Right lobe of liver (tissue), 6 donors: ENCODE measurements around the gene CGB2. TPM values are rescaled to one million over a fixed set of nuclear protein-coding genes. Genes with fewer than 3 reads are reported as not detected.

Experiments used
- ATAC-seq, 4 donors: fragments of 200-7000 bp; cut with Tn5 transposase; one replicate each; pipeline ENCODE4 v1.9.1; 2020; ENCODE audit warnings: mild to moderate bottlenecking in 4 of 4, moderate library complexity in 4 of 4
- DNase-seq, 3 donors: peaks; one replicate each; pipeline ENCODE4 v3.0.0-alpha.2; 2020
- H3K27ac ChIP-seq, 3 donors: fragments of 200-600 bp; one replicate each; pipeline ENCODE4 v1.8.0; 2022
- H3K27me3 ChIP-seq, 2 donors: fragments of 200-600 bp; one replicate each; pipeline ENCODE4 v1.8.0; 2022
- H3K36me3 ChIP-seq, 4 donors: fragments of 200-600 bp; sonication (generic) in 1 of 4; one replicate each; pipeline versions ENCODE4 v1.5.1 to v1.8.0; 2017 to 2022; ENCODE audit warnings: control low read depth in 1 of 4
- H3K4me1 ChIP-seq, 4 donors: fragments of 200-600 bp; sonication (generic) in 1 of 4; one replicate each; pipeline versions ENCODE4 v1.5.1 to v1.8.0; 2017 to 2022; ENCODE audit warnings: control low read depth in 1 of 4
- H3K4me3 ChIP-seq, 3 donors: fragments of 200-600 bp; one replicate each; pipeline ENCODE4 v1.8.0; 2022
- H3K9me3 ChIP-seq, 4 donors: fragments of 200-600 bp; sonication (generic) in 1 of 4; one replicate each; pipeline versions ENCODE4 v1.5.1 to v1.8.0; 2017 to 2022; ENCODE audit warnings: control low read depth in 1 of 4
- CTCF ChIP-seq, 4 donors: fragments of 200-600 bp in 3 of 4; fragments of 450-650 bp in 1 of 4; IDR thresholded peaks; one replicate each; pipeline versions ENCODE4 v1.5.1 to v1.8.0; 2016 to 2022; ENCODE audit warnings: antibody characterized with exemption in 4 of 4, mild to moderate bottlenecking in 2 of 4
- POLR2A ChIP-seq: fragments of 450-650 bp; IDR thresholded peaks from one replicate; pipeline ENCODE4 v1.6.1; 2017; ENCODE audit warnings: antibody characterized with exemption, mild to moderate bottlenecking
- WGBS: methylation state at CpG from one replicate; pipeline ENCODE4 v1.1.6; 2018; ENCODE audit warnings: low coverage, low lambda C conversion rate; ENCODE audit not compliant: insufficient coverage; ENCODE audit errors: missing lambda C conversion rate; 5-methylcytosine and 5-hydroxymethylcytosine counted together
- intact Hi-C, 2 donors: fragments of 100-400 bp; cut with DNase I; formaldehyde crosslinking; loops; one replicate each; pipeline versions ENCODE4 v1.11.2 to v1.14.1; 2022
- total RNA-seq, 6 experiments: library from RNA; depleted of rRNA in 2 of 6; stranded (reverse); fragments of >200 nt in 2 of 6; fragmentation: NEBNext Ultra II Directional in 3 of 6; extraction: Animal tissue kit (Norgen Biotek cat#: 25700) in 3 of 6; gene quantifications; one replicate each; pipeline versions ENCODE4 v1.1.0 to v1.2.4, GENCODE V29; 2016 to 2023
- donor health status: DM: no; HTN: yes; CAD: no.
- donor health status: DM: no; HTN: no; CAD: no.
- donor health status: DM: no; HTN: no; CAD: no.
- donor health status: DM: no; HTN: yes; CAD: no.
- donor health status: DM: no; HTN: yes; CAD: no.

The CGB2 gene
- total RNA-seq, 6 experiments from 2014 or later = not detected

DNA sequence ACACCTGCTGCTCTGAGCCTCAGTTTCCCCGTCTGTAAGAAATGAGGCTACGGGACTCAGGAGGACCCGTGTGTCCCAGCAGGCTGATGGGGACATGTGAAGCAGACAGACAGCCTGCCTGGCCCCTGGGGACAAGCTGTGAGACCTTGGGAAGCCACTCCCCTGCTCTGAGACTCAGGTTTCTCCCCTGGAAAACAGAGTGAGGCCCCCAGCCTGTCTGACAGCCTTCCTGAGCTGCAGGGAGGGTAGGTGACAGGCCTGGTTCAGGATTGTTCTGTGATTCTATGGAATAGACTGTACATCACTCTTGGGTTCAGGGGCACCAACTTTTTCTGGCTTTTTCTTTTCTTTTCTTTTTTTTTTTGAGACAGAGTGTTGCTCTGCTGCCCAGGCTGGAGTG is 35.9 kb downstream of the CGB2 start:
- H3K4me3 ChIP-seq = no peak overlapping the region
- H3K36me3 ChIP-seq = no peaks in the 10 kb centered on the region
- 40% methylated on average over 1 of the region's 3 CpGs for WGBS
- no peaks in the 10 kb centered on the region for H3K4me1 ChIP-seq
- TF ChIP-seq POLR2A = no peak
- TF ChIP-seq CTCF (IDR thresholded peaks at IDR 0.05) = no peak
- DNase-seq (no peak), ATAC-seq (no peak)
- H3K9me3 ChIP-seq = no peaks in the 10 kb centered on the region
- H3K27me3 ChIP-seq = peaks cover 0 to 9% of the 10 kb centered on the region in 2 donors
- intact Hi-C loops = no loop called here
- H3K27ac ChIP-seq = no peak overlapping the region

DNA sequence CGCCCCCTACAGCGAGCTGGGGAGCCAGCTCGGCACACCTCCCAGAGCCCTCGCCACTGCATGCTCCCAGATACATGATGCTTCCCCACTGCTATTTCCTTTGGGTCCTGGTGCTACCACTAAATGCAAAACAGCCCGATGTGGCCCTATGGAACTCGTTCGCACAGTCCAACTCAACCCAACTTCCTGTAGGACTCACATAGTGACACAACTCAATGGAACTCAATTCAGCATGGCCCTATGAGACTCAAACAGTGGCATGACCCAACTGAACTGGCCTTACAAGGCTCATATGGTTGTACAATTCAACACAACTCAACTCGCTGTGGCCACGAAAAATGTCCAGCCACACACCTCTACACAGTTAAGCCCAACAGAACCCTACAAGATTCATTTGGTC is 37.3 kb downstream of the CGB2 start:
- H3K4me3 ChIP-seq = no peak overlapping the region
- 88% methylated on average over 3 of the region's 9 CpGs for WGBS
- H3K4me1 ChIP-seq = no peaks in the 10 kb centered on the region
- DNase-seq (no peak), ATAC-seq (no peak)
- no peaks in the 10 kb centered on the region for H3K9me3 ChIP-seq
- TF ChIP-seq CTCF (IDR thresholded peaks at IDR 0.05) (no peak), POLR2A (no peak)
- intact Hi-C loops = no loop called here
- H3K27ac ChIP-seq = no peak overlapping the region
- peaks cover 0 to 9% of the 10 kb centered on the region in 2 donors for H3K27me3 ChIP-seq
- no peaks in the 10 kb centered on the region for H3K36me3 ChIP-seq

DNA sequence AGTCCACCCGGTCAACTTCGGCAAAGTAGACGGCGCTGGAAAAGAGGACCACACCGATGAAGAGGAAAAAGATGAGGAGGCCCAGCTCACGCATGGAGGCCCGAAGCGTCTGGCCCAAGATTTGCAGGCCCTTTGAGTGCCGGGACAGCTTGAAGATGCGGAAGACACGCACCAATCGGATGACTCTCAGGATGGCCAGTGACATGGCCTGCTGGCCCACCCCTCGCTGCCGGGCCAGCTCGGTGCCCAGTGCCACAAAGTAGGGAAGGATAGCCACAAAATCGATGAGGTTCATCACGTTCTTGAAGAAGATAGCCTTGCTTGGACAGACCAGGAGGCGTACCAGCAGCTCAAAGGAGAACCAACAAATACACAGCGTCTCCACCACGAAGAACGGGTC is 38.7 kb downstream of the CGB2 start:
- Histone ChIP-seq H3K27ac (no peak overlapping the region), H3K4me1 (peaks cover 0 to 3% (median 0%) of the 10 kb centered on the region in 4 donors), H3K27me3 (peaks cover 0 to 9% of the 10 kb centered on the region in 2 donors), H3K9me3 (no peaks in the 10 kb centered on the region), H3K36me3 (no peaks in the 10 kb centered on the region), H3K4me3 (no peak overlapping the region)
- ATAC-seq = no peak
- no peak for DNase-seq
- intact Hi-C loops = no loop called here
- TF ChIP-seq CTCF (IDR thresholded peaks at IDR 0.05) (no peak), POLR2A (no peak)
- 86% methylated on average over 11 of the region's 21 CpGs for WGBS

DNA sequence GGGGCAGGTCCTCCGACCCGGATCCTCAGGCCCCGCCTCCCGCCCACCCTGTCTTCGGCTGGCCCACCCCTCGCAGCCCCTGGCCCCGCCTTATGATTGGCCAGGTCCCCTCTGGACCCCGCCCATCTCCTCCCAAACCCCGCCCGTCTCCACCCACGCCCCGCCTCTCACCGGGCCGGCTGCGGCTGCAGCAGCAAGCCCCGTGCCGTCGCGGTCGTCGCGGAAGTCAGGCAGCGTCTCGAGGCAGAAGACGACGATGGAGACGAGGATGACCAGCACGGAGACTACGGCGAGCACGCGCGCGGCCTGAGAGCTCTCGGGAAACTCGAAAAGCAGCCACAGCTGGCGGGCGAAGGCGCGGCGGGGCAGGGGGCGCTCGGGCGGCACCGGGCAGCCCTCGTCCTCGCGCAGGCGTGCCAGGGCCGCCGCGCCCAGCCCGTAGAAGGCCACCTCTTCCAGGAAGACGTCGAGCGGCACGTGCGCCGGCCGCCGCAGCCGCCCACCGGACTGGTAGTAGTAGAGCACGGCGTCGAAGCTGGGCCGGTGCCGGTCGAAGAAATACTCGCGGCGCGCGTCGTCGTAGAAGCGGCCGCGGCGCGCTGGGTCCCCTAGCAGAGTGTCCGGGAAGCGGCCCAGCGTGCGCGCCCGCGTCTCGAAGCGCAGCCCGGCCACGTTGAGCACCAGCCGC is 40.3 kb downstream of the CGB2 start:
- WGBS = 5% methylated on average over 23 of the region's 93 CpGs
- ATAC-seq (no peak), DNase-seq (no peak)
- peaks cover 0 to 3% (median 0%) of the 10 kb centered on the region in 4 donors for H3K4me1 ChIP-seq
- H3K27ac ChIP-seq = no peak overlapping the region
- intact Hi-C loops = no loop called here
- H3K4me3 ChIP-seq = no peak overlapping the region
- H3K9me3 ChIP-seq = no peaks in the 10 kb centered on the region
- no peaks in the 10 kb centered on the region for H3K36me3 ChIP-seq
- H3K27me3 ChIP-seq = peaks cover 0 to 9% of the 10 kb centered on the region in 2 donors
- TF ChIP-seq POLR2A (no peak), CTCF (IDR thresholded peaks at IDR 0.05) (no peak)
